IPS-18c (cell line): ENCODE results near the gene PSMD2.

Source experiments
- H3K4me3 ChIP-seq: 2 replicates; pipeline ENCODE4 v1.7.0; 2013; ENCODE audit warnings: low read depth, mild to moderate bottlenecking, low read length, moderate library complexity; ENCODE audit not compliant: insufficient read depth
- H3K9me3 ChIP-seq: one replicate; pipeline ENCODE4 v1.6.1; 2013; ENCODE audit warnings: mild to moderate bottlenecking, low read length, moderate library complexity; ENCODE audit not compliant: control insufficient read depth, insufficient read depth

The PSMD2 gene

DNA sequence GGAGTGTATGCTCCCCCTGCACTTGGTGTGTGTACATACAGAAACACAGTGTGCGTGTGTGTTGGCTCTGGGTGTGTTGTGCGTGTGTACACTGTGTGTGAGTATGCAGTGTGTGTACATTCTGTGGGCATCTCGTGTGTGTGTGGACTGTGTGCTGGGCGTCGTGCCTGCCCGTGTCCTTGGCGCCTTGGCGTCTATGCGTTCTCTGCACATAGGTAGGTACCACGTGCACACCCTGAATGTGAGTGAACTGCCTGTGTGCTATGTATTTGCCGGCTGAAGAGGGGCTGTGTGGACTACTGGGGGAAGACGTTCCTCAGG is 23.7 kb upstream of the PSMD2 start:
- H3K4me3 ChIP-seq = 0 out of 2 replicates have a peak overlapping the region, but pooled peaks have one; percentile 21
- no peaks in the 10 kb centered on the region for H3K9me3 ChIP-seq

DNA sequence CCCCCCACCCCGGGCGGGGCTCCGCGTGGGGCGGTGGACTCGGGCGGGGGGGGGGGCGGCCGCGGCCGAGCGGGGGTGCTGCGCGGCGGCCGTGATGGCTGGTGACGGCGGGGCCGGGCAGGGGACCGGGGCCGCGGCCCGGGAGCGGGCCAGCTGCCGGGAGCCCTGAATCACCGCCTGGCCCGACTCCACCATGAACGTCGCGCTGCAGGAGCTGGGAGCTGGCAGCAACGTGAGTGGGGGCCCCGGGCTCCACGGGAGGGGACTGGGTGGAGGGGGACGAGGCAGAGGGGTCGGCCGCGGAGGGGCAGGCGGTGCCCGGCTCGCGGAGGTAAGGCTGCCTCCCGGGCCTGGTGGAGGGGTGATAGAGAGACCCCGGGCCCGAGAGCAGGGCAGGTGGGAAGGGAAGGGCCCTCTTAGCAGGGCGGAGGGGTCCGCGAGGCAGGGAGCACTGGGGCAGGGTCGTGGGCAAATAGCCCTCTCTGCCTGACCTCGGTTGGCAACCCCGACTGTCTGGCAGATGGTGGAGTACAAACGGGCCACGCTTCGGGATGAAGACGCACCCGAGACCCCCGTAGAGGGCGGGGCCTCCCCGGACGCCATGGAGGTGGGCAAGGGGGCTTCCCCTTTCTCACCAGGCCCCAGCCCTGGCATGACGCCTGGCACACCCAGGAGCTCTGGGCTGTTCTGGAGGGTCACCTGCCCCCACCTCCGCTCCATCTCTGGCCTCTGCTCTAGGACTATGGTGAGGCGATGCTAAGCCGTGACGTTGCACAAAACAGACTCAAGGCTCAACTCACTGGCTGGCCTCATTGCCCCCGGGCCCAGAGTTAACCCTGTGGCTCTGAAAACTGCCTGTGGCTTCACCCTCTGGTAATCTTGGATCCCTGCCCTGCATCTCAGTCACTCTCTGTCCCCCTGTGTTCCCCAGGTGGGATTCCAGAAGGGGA is 22.8 kb upstream of the PSMD2 start, which contains the start of gene ECE2:
Gene ECE2, plus strand, starts transcription at position 62 of the 950 bp plus-strand sequence. Its CDS starts 132 bp downstream, at position 194.
- peak within 1 kb of the TSS; percentile 36; the same call in 1 of the 2 replicates for H3K4me3 ChIP-seq

DNA sequence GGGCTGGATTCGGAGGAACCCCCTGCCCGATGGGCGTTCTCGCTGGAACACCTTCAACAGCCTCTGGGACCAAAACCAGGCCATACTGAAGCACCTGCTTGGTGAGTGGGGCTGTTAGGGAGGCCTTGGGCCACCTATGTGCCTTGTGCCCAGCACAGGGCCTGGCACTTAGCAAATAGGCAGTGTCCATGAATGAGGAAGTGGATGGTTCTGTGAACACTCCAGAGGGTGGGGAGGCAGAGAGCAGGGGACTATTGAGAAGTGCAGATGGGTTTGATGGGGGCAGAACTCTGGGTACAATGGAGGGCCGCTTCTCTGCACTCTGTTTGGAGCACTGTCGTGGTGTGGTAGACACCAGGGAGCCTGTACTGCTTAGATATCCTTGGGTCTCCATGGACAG is 21.7 kb upstream of the PSMD2 start:
- Histone ChIP-seq H3K4me3 (no peak overlapping the region), H3K9me3 (no peaks in the 10 kb centered on the region)

More for the DNA sequence above, 22.8 kb upstream of the PSMD2 start, which contains the start of gene ECE2:
- no peaks in the 10 kb centered on the region for H3K9me3 ChIP-seq

DNA sequence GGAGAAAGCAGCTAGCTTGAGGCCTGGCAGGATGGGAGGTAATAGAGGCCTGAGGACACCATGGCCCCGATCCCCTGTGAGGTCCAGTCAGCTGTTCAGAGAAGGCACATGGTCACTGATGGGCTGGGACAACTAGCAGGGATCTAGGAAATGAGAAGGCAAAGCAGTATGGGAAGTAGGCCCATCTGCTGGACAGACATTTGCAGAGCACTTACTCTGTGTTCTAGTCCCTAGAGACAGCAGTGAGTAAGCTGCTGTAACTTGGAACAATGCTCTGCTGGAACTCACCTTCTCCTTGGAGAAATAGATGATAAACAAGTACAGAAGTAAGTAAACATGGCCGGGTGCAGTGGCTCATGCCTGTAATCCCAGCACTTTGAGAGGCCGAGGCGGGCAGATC is 16.1 kb upstream of the PSMD2 start:
- no peak overlapping the region for H3K4me3 ChIP-seq
- no peaks in the 10 kb centered on the region for H3K9me3 ChIP-seq

DNA sequence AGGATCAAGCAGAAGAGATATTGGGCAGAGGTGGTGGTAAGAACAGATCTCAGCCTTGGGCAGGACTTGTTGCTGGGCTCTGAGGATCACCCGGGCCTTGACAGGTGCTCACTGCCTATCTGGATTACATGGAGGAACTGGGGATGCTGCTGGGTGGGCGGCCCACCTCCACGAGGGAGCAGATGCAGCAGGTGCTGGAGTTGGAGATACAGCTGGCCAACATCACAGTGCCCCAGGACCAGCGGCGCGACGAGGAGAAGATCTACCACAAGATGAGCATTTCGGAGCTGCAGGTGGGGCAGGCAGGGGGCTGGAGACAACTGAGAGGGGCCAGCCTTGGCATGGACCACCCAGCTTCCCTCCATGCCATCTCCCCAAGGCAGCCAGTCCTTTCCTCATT is 15.4 kb upstream of the PSMD2 start:
- no peaks in the 10 kb centered on the region for H3K9me3 ChIP-seq

DNA sequence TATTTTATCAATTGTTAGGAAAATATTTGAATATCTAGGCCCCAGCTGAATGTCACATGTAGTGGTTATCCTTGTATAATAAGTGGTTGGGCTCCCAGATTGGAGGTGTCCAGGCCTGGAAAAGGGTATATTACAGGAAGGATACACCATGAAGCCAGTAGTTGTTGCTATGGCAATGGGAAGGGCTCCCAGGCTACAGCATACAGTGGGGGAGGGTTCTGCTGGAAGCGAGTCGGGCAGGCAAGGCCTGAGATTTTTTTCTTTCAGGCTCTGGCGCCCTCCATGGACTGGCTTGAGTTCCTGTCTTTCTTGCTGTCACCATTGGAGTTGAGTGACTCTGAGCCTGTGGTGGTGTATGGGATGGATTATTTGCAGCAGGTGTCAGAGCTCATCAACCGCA is 14.3 kb upstream of the PSMD2 start:
- Histone ChIP-seq H3K9me3 (no peaks in the 10 kb centered on the region), H3K4me3 (no peak overlapping the region)

More for the DNA sequence above, 15.4 kb upstream of the PSMD2 start:
- H3K4me3 ChIP-seq = no peak overlapping the region

DNA sequence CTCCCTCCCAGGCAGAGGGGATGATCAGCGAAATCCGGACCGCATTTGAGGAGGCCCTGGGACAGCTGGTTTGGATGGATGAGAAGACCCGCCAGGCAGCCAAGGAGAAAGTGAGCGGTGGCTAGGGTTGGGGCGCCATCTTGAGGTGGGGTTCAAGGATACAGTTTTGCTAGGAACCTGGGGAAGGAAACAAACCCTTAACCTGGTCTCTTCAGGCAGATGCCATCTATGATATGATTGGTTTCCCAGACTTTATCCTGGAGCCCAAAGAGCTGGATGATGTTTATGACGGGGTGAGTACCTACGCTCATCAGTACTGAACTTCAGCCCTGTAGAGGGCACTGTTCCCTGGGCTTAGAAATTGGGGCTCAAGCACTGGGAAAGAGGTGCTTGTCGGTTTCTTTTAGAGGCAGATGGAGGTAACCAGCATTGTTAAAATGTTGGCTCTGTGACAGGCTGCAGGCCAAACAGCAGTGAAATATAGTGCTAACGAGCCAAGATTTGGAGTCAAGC is 9.6 kb upstream of the PSMD2 start:
- H3K4me3 ChIP-seq = no peak overlapping the region
- no peaks in the 10 kb centered on the region for H3K9me3 ChIP-seq

DNA sequence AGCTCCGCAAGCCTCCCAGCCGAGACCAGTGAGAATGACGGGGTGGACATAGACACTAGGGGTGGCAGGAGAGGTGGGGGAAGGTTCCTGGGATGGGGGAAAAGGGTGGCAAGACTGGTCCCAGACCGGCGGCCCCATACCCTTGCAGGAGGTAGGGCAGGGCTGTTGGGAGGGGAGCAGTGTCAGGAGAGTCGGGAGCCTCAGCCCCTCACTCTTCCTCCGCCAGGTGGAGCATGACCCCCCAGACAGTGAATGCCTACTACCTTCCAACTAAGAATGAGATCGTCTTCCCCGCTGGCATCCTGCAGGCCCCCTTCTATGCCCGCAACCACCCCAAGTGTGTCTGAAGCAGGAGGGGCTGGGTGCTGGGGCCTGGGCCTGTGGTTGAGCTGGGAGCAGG is 8.7 kb upstream of the PSMD2 start:
- Histone ChIP-seq H3K9me3 (no peaks in the 10 kb centered on the region), H3K4me3 (no peak overlapping the region)

DNA sequence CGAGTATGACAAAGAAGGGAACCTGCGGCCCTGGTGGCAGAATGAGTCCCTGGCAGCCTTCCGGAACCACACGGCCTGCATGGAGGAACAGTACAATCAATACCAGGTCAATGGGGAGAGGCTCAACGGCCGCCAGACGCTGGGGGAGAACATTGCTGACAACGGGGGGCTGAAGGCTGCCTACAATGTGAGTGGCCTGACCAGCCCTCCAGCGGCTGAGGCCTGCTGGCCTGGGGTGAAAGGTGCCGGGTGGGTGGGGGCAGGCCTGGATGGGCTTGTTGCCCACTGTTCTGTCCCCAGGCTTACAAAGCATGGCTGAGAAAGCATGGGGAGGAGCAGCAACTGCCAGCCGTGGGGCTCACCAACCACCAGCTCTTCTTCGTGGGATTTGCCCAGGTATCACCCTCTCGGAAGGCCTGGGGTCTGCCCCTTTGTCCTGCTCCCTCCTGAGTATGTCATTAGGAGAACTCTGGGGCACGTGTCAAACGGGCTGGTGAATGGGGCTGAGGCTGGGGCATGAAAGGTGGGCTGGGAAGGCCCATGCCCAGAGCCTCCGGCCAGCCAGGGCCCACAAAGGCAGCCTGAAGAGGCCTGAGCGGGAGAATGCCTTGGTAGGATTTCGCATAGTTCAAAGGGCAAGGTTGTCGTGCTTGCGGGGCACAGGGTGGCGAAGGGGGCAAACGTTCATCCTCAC is 7.8 kb upstream of the PSMD2 start:
- no peak overlapping the region for H3K4me3 ChIP-seq

DNA sequence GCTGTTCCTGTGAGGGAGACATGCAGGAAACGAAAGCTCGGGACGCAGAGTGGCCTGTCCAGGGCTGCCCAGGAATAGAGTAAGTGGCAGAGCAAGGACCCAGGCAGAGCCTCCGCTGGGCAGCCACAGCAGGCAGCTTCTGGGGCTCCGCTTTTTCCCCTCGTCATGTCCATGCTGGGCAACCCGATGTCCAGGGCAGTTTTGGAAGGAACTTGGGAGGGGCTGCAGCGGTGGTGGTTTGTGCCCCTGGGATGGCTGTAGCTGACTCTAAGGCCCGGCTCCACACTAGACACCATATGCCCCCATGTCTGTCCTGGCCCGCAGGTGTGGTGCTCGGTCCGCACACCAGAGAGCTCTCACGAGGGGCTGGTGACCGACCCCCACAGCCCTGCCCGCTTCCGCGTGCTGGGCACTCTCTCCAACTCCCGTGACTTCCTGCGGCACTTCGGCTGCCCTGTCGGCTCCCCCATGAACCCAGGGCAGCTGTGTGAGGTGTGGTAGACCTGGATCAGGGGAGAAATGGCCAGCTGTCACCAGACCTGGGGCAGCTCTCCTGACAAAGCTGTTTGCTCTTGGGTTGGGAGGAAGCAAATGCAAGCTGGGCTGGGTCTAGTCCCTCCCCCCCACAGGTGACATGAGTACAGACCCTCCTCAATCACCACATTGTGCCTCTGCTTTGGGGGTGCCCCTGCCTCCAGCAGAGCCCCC is 7.1 kb upstream of the PSMD2 start:
- Histone ChIP-seq H3K4me3 (no peak overlapping the region), H3K9me3 (no peaks in the 10 kb centered on the region)

More for the DNA sequence above, 7.8 kb upstream of the PSMD2 start:
- H3K9me3 ChIP-seq = no peaks in the 10 kb centered on the region

DNA sequence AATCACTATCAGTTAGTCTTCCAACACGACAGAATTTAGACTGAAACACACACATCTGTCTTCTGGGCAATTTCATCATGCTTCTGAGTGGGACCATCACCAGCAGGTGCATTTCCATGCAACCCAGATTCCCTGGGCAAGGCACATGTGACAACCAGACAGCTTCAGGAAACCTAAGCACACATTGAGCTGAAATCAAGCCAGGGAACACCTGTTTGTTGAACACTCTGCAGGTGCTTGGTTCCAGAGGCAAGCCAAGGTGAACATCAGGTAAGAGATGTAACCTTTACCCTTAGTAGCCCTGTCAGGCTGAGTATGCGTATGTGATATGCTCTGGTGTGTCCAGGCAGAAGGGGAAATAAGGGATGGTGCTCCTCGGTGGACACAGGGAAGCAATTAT is 3.3 kb upstream of the PSMD2 start:
- H3K4me3 ChIP-seq = no peak overlapping the region
- peaks cover 2% of the 10 kb centered on the region for H3K9me3 ChIP-seq

DNA sequence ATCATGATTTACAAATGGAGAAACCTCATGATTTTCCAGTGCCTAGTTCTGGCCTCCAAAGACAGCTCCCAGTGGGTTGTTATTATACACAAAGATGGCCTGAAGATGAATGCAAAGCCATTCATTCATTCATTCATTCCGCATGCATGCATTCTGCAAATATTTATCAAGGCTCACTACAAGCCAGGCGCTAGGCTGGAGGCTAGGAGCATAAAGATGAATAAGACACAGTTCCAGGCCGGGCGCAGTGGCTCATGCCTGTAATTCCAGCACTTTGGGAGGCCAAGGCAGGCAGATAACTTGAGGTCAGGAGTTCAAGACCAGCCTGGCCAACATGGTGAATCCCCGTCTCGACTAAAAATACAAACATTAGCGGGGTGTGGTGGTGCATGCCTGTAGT is 2.4 kb upstream of the PSMD2 start:
- H3K4me3 ChIP-seq = no peak overlapping the region
- peaks cover 2% of the 10 kb centered on the region for H3K9me3 ChIP-seq

DNA sequence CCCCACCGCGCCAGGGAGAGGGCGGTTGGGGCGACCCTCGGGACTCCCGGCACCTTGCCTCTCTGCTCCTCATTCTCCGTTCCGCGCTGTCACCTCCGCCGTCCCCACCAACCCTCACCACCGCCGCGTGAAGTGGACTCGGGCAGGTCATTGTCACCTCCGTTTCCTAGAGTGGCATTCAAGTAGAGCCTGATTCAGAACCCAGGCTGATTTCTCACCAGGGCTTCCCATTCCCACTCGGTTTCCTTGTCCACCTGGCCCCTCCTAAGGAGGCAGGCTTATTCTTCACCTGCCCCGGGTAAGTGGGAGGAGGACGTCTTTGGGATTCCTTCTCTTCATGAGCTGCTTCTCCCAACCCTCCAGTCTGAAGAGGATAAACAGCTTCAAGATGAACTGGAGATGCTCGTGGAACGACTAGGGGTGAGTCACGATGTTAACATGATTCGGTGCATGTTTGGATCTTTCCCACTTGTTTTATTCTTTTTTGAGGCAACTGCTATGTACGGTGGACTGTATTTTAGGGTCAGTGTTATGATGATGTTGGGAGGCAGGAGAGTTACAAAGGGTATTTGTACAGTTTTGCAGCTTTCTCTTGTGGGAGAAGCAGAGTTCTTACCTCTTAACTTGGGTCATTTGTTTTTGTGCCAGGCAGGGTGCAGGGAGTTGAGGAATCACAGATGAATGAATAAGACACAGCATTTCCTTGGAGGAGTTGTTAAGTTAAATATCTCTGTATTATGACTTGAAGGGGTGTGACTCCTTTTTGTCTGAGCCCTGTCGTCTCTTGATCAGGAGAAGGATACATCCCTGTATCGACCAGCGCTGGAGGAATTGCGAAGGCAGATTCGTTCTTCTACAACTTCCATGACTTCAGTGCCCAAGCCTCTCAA is 692 bp downstream of the PSMD2 start:
- Histone ChIP-seq H3K4me3 (peak overlapping the region; percentile 86), H3K9me3 (peaks cover 2% of the 10 kb centered on the region)

DNA sequence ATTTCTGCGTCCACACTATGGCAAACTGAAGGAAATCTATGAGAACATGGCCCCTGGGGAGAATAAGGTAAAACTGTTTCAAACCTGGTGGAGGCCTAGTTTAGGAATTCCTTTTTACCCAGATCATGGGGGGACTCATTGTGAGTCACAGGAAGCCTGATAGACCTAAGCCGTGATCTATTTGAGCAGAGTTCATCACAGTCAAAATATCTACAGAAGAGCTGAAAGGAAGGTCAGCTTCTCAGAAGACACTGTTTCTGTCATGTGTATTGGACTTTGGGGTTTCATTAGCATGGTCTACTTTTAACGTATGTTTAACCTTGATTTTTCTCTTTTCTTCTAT is 1.3 kb downstream of the PSMD2 start:
- H3K4me3 ChIP-seq = no peak overlapping the region
- H3K9me3 ChIP-seq = peaks cover 2% of the 10 kb centered on the region

DNA sequence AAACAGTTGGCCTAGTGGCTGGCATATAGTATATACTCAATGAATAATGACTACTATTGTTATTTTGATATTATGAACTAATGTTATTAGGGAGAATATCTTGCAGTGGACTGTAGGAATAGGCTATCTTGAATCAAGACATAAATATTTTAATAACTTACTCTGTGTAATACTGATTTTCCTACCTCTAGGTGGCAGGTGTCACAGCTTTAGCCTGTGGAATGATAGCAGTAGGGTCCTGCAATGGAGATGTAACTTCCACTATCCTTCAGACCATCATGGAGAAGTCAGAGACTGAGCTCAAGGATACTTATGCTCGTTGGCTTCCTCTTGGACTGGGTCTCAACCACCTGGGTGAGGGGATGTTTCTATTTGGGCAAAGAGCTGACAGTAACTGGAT is 6.5 kb downstream of the PSMD2 start:
- Histone ChIP-seq H3K9me3 (no peaks in the 10 kb centered on the region), H3K4me3 (no peak overlapping the region)

DNA sequence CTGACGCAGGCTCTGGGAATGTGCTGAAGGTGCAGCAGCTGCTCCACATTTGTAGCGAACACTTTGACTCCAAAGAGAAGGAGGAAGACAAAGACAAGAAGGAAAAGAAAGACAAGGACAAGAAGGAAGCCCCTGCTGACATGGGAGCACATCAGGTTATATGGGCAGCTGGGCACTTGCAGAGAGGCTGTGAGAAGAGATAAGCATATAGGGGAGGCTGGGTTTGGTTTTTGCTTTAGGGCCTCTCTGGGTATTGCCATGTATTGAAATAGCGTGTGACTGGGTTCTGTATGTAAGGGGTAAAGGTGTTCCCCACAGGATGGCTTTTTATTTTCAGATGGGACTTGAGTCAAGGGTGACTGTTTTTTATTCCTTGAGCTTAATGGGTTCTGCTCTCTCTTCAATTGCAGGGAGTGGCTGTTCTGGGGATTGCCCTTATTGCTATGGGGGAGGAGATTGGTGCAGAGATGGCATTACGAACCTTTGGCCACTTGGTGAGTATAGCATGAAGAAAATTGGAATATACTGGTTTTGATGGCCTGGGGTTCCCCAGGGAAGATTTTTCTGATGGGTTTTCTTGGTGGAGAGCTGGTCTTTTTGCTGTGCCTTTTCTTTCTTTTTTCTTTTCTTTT is 7.4 kb downstream of the PSMD2 start:
- Histone ChIP-seq H3K4me3 (no peak overlapping the region), H3K9me3 (no peaks in the 10 kb centered on the region)
